Measurements from ENCODE around the gene ARHGEF40. TPM values are rescaled to one million over a fixed set of nuclear protein-coding genes. Genes with fewer than 3 reads are reported as not detected.

The ARHGEF40 gene
- total RNA-seq, 1 experiment from 2014 or later: 74.2 TPM

DNA sequence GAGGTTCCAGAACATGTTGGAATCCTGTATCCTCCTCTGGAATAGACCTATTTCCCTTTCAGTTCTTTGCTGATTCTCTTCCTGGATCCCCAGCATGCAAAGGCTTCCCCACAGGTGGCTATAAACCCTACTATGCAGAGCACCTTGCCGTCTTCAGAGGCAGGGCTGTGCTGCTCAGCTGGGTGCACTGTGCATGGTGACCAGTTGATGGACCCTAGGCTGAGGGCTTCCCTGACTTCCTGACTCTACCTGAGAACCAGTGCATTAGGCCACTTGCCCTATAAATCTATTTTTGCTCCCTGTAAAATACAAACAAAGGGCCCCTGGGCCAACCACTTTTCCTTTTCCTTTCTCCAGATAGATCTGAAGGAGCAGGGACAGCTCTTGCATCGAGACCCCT lies 14.3 kb downstream of the ARHGEF40 start (continued):
- TF ChIP-seq ZNF512 (CRISPR knock-in tag; IDR thresholded peaks at IDR 0.05; ENCODE audit: borderline replicate concordance) (no peak), ZNF263 (CRISPR knock-in tag; IDR thresholded peaks at IDR 0.05; ENCODE audit: low read depth) (no peak), NFATC4 (CRISPR knock-in tag; IDR thresholded peaks at IDR 0.05) (no peak), ZNF317 (CRISPR knock-in tag; IDR thresholded peaks at IDR 0.05; ENCODE audit: borderline replicate concordance, low read depth) (no peak)

GRCh38 chr14:21084998-21085853 lies 15.1 kb downstream of the ARHGEF40 start:
- POLR2A ChIA-PET: interaction anchor here (1.9 kb wide), 1 partner anchor 14 kb away, joined by 7 read pairs; the partner anchor contains the start of gene ARHGEF40
- CTCF ChIA-PET: interaction anchor here (0.6 to 7.9 kb wide), 6 partner anchors 8 to 71 kb away, joined by 3 to 132 read pairs (median 16); partner anchors contain the start of gene ARHGEF40
- no peak for DNase-seq (ENCODE audit: low spot score)
- peaks cover 18% of the 10 kb centered on the region for H3K4me1 Mint-ChIP-seq
- no peak overlapping the region for H3K27ac Mint-ChIP-seq
- no peak overlapping the region for H3K4me3 Mint-ChIP-seq
- H3K36me3 Mint-ChIP-seq: peaks cover 67% of the 10 kb centered on the region
- H3K9me3 Mint-ChIP-seq: no peaks in the 10 kb centered on the region
- TF ChIP-seq ZBTB21 (CRISPR knock-in tag; IDR thresholded peaks at IDR 0.05; ENCODE audit: borderline replicate concordance) (no peak), RELA (CRISPR knock-in tag; IDR thresholded peaks at IDR 0.05; ENCODE audit: borderline replicate concordance) (no peak), E2F1 (CRISPR knock-in tag; IDR thresholded peaks at IDR 0.05) (no peak), GABPB1 (CRISPR knock-in tag; IDR thresholded peaks at IDR 0.05) (no peak), CDX4 (CRISPR knock-in tag; IDR thresholded peaks at IDR 0.05; ENCODE audit: borderline replicate concordance) (no peak), NR3C1 (CRISPR knock-in tag; conservative IDR thresholded peaks at IDR 0.05; ENCODE audit: low read depth) (no peak), NR1H2 (CRISPR knock-in tag; IDR thresholded peaks at IDR 0.05) (no peak), STAT6 (CRISPR knock-in tag; conservative IDR thresholded peaks at IDR 0.05; ENCODE audit: low read depth) (no peak)
- TF ChIP-seq, protein P1, sequence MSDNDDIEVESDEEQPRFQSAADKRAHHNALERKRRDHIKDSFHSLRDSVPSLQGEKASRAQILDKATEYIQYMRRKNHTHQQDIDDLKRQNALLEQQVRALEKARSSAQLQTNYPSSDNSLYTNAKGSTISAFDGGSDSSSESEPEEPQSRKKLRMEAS (CRISPR knock-in tag; IDR thresholded peaks at IDR 0.05): no peak
- no peak for ATAC-seq
- no peaks in the 10 kb centered on the region for H3K27me3 Mint-ChIP-seq (ENCODE audit: low read depth)

DNA sequence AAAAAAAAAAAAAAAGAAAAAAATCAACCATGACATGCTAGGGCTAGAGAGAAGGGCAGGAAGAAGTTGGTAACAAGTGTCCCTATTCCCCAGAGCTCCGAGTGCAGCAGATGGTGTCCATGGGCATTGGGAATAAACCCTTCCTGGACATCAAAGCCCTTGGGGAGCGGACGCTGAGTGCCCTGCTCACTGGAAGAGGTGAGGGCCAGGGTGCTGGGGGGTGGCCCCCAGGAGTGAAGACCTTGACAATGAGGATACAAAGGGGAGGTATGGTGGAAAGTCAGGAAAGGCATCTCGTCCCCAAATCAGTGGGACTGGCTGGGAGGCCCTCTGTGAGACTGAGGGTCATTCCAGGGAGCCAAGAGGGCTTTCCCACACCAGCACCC lies 16.8 kb downstream of the ARHGEF40 start:
- peak overlapping the region; percentile 81; the same call in 1 of the 2 replicates for H3K27ac Mint-ChIP-seq
- no peak overlapping the region for H3K4me3 Mint-ChIP-seq
- H3K9me3 Mint-ChIP-seq: no peaks in the 10 kb centered on the region
- ChIA-PET POLR2A (interaction anchor here (0.8 to 2.1 kb wide), 6 partner anchors 10 to 47 kb away, joined by 3 to 23 read pairs (median 4); partner anchors contain the start of gene ARHGEF40), CTCF (interaction anchor here (0.9 to 7.9 kb wide), 8 partner anchors 16 to 116 kb away, joined by 3 to 132 read pairs (median 14); partner anchors contain the start of gene ARHGEF40)
- H3K4me1 Mint-ChIP-seq: peaks cover 27% of the 10 kb centered on the region
- peaks cover 70% of the 10 kb centered on the region for H3K36me3 Mint-ChIP-seq
- no peak for ATAC-seq
- no peaks in the 10 kb centered on the region for H3K27me3 Mint-ChIP-seq (ENCODE audit: low read depth)
- DNase-seq (ENCODE audit: low spot score): no peak
- TF ChIP-seq USF2 (CRISPR knock-in tag; IDR thresholded peaks at IDR 0.05) (no peak), CREM (CRISPR knock-in tag; IDR thresholded peaks at IDR 0.05) (no peak), SP1 (CRISPR knock-in tag; conservative IDR thresholded peaks at IDR 0.05) (no peak), JAZF1 (CRISPR knock-in tag; IDR thresholded peaks at IDR 0.05) (no peak), FOXJ3 (CRISPR knock-in tag; IDR thresholded peaks at IDR 0.05; ENCODE audit: borderline replicate concordance) (no peak), NFATC4 (CRISPR knock-in tag; IDR thresholded peaks at IDR 0.05) (no peak), GABPB1 (CRISPR knock-in tag; IDR thresholded peaks at IDR 0.05) (no peak)
- TF ChIP-seq, protein P2, sequence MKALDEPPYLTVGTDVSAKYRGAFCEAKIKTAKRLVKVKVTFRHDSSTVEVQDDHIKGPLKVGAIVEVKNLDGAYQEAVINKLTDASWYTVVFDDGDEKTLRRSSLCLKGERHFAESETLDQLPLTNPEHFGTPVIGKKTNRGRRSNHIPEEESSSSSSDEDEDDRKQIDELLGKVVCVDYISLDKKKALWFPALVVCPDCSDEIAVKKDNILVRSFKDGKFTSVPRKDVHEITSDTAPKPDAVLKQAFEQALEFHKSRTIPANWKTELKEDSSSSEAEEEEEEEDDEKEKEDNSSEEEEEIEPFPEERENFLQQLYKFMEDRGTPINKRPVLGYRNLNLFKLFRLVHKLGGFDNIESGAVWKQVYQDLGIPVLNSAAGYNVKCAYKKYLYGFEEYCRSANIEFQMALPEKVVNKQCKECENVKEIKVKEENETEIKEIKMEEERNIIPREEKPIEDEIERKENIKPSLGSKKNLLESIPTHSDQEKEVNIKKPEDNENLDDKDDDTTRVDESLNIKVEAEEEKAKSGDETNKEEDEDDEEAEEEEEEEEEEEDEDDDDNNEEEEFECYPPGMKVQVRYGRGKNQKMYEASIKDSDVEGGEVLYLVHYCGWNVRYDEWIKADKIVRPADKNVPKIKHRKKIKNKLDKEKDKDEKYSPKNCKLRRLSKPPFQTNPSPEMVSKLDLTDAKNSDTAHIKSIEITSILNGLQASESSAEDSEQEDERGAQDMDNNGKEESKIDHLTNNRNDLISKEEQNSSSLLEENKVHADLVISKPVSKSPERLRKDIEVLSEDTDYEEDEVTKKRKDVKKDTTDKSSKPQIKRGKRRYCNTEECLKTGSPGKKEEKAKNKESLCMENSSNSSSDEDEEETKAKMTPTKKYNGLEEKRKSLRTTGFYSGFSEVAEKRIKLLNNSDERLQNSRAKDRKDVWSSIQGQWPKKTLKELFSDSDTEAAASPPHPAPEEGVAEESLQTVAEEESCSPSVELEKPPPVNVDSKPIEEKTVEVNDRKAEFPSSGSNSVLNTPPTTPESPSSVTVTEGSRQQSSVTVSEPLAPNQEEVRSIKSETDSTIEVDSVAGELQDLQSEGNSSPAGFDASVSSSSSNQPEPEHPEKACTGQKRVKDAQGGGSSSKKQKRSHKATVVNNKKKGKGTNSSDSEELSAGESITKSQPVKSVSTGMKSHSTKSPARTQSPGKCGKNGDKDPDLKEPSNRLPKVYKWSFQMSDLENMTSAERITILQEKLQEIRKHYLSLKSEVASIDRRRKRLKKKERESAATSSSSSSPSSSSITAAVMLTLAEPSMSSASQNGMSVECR (CRISPR knock-in tag; IDR thresholded peaks at IDR 0.05; ENCODE audit: borderline replicate concordance): no peak

Data from WTC11 (cell line).